SU-DHL-6 (cell line): ENCODE measurements around the gene NXPH1.

Experiments
- CTCF ChIP-seq: fragments of 200-600 bp; sonication (generic); IDR thresholded peaks from one replicate; pipeline ENCODE4 v1.5.1; 2017; ENCODE audit warnings: antibody characterized with exemption, mild to moderate bottlenecking, low read length, moderate library complexity; ENCODE audit not compliant: insufficient read depth, poor library complexity, severe bottlenecking
- EZH2phosphoT487 ChIP-seq: fragments of 200-600 bp; sonication (generic), shearing (Covaris generic); conservative IDR thresholded peaks from 2 replicates; pipeline ENCODE4 v1.6.1; 2018; ENCODE audit warnings: mild to moderate bottlenecking, antibody characterized with exemption, low read length, moderate library complexity, mixed read lengths

DNA sequence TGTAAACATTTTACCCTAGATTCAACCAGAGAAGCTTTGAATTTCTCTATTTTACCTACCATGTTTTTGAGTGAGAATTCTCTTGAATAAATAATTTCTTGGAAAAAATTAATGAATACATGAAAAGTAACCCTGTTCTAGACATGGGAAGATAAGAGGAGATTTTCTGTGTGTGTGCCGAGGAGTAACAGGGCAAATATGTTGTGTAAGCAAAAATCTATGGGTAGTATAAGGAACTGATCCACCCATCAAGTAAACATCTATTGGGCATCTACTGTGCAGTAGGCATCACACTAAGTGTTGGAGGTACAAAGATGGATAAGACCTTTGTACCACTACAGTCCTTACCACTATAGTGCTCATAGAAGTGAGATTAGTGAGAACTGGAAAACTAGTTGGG, 8.2 kb upstream of the NXPH1 start:
- TF ChIP-seq CTCF (no peak), EZH2phosphoT487 (no peak)
